ENCODE results near the gene DUSP9.
"Not testable (repeated sequence)": the region's sequence is repeated elsewhere in the genome, so short reads cannot be mapped to it uniquely, and the experiment has no call there.

Gene DUSP9

GRCh38 chrX:153673428-153674218, 26.6 kb downstream of the DUSP9 start, which contains the start of gene PNCK:
TSS of gene PNCK (minus strand) at chrX:153673813. CDS start at chrX:153673076, 737 bp downstream.
- H3K36me3 ChIP-seq (ENCODE audit: control insufficient read depth, low read length): no peaks in the 10 kb centered on the region
- H3K9me2 ChIP-seq (replicated peaks; ENCODE audit: control insufficient read depth, low read length): no peaks in the 10 kb centered on the region
- no peaks in the 10 kb centered on the region for H3K4me1 ChIP-seq (ENCODE audit: control insufficient read depth, low read length)
- H4K20me1 ChIP-seq (ENCODE audit: control insufficient read depth, insufficient read depth, low read depth, low read length): no peaks in the 10 kb centered on the region
- no peaks in the 10 kb centered on the region for H3K79me2 ChIP-seq (ENCODE audit: control insufficient read depth, low read length)
- TF ChIP-seq EZH2phosphoT487 (IDR thresholded peaks at IDR 0.05; ENCODE audit: borderline replicate concordance, low read length) (no peak), CTCF (IDR thresholded peaks at IDR 0.05; ENCODE audit: low read depth, low read length, poor library complexity, severe bottlenecking) (no peak)
- H3K27ac ChIP-seq (ENCODE audit: low read depth, low read length): no peak within 1 kb of the TSS
- H3K4me2 ChIP-seq (ENCODE audit: low read length): no peak within 1 kb of the TSS
- no peaks in the 10 kb centered on the region for H3F3A ChIP-seq (ENCODE audit: control insufficient read depth, insufficient read depth)
- no peaks in the 10 kb centered on the region for H3K9me3 ChIP-seq (ENCODE audit: control insufficient read depth, insufficient read depth, low read length)
- H3K27me3 ChIP-seq (ENCODE audit: control insufficient read depth, low read length): no peaks in the 10 kb centered on the region
- no peak within 1 kb of the TSS for H3K4me3 ChIP-seq (ENCODE audit: low read length)

GRCh38 chrX:153674219-153674851, 27.3 kb downstream of the DUSP9 start:
- TF ChIP-seq EZH2phosphoT487 (IDR thresholded peaks at IDR 0.05; ENCODE audit: borderline replicate concordance, low read length): no peak
- no peak for TF ChIP-seq CTCF (IDR thresholded peaks at IDR 0.05; ENCODE audit: low read depth, low read length, poor library complexity, severe bottlenecking)
- Histone ChIP-seq H3F3A (ENCODE audit: control insufficient read depth, insufficient read depth) (no peaks in the 10 kb centered on the region), H3K4me3 (ENCODE audit: low read length) (no peak overlapping the region), H3K36me3 (ENCODE audit: control insufficient read depth, low read length) (no peaks in the 10 kb centered on the region), H3K79me2 (ENCODE audit: control insufficient read depth, low read length) (no peaks in the 10 kb centered on the region), H3K9me2 (replicated peaks; ENCODE audit: control insufficient read depth, low read length) (no peaks in the 10 kb centered on the region), H4K20me1 (ENCODE audit: control insufficient read depth, insufficient read depth, low read depth, low read length) (no peaks in the 10 kb centered on the region), H3K4me1 (ENCODE audit: control insufficient read depth, low read length) (no peaks in the 10 kb centered on the region), H3K4me2 (ENCODE audit: low read length) (no peak overlapping the region), H3K27me3 (ENCODE audit: control insufficient read depth, low read length) (no peaks in the 10 kb centered on the region), H3K9me3 (ENCODE audit: control insufficient read depth, insufficient read depth, low read length) (no peaks in the 10 kb centered on the region), H3K27ac (ENCODE audit: low read depth, low read length) (no peak overlapping the region)

- Histone ChIP-seq H3K27ac (ENCODE audit: low read depth, low read length) (no peak overlapping the region), H3K27me3 (ENCODE audit: control insufficient read depth, low read length) (no peaks in the 10 kb centered on the region), H3K4me2 (ENCODE audit: low read length) (no peak overlapping the region), H3K9me3 (ENCODE audit: control insufficient read depth, insufficient read depth, low read length) (no peaks in the 10 kb centered on the region), H3K4me3 (ENCODE audit: low read length) (no peak overlapping the region), H3K4me1 (ENCODE audit: control insufficient read depth, low read length) (no peaks in the 10 kb centered on the region), H3F3A (ENCODE audit: control insufficient read depth, insufficient read depth) (no peaks in the 10 kb centered on the region), H3K9me2 (replicated peaks; ENCODE audit: control insufficient read depth, low read length) (no peaks in the 10 kb centered on the region), H3K36me3 (ENCODE audit: control insufficient read depth, low read length) (no peaks in the 10 kb centered on the region), H3K79me2 (ENCODE audit: control insufficient read depth, low read length) (no peaks in the 10 kb centered on the region), H4K20me1 (ENCODE audit: control insufficient read depth, insufficient read depth, low read depth, low read length) (no peaks in the 10 kb centered on the region)
- TF ChIP-seq EZH2phosphoT487 (IDR thresholded peaks at IDR 0.05; ENCODE audit: borderline replicate concordance, low read length): no peak
- no peak for TF ChIP-seq CTCF (IDR thresholded peaks at IDR 0.05; ENCODE audit: low read depth, low read length, poor library complexity, severe bottlenecking)
Measured at GRCh38 chrX:153681175-153681574, 34.2 kb downstream of the DUSP9 start.

- not testable (repeated sequence) for H3K9me2 ChIP-seq (replicated peaks; ENCODE audit: control insufficient read depth, low read length); H3K79me2 ChIP-seq (ENCODE audit: control insufficient read depth, low read length); H3K9me3 ChIP-seq (ENCODE audit: control insufficient read depth, insufficient read depth, low read length); H3K4me3 ChIP-seq (ENCODE audit: low read length); H3K27me3 ChIP-seq (ENCODE audit: control insufficient read depth, low read length); H3K36me3 ChIP-seq (ENCODE audit: control insufficient read depth, low read length); H3K27ac ChIP-seq (ENCODE audit: low read depth, low read length); H3F3A ChIP-seq (ENCODE audit: control insufficient read depth, insufficient read depth); H4K20me1 ChIP-seq (ENCODE audit: control insufficient read depth, insufficient read depth, low read depth, low read length); H3K4me2 ChIP-seq (ENCODE audit: low read length); H3K4me1 ChIP-seq (ENCODE audit: control insufficient read depth, low read length)
Measured at GRCh38 chrX:153683486-153683885, 36.5 kb downstream of the DUSP9 start.

All from DOHH2 (cell line).